HL-60 (cell line): ENCODE data around the gene RYR3.

Experiments
- CTCF ChIP-seq: IDR thresholded peaks from one replicate; pipeline ENCODE4 v1.5.1; 2011; ENCODE audit warnings: low read length, control low read depth, inconsistent platforms; ENCODE audit not compliant: insufficient read depth
- REST ChIP-seq: IDR thresholded peaks from 2 replicates; pipeline ENCODE4 v1.6.1; 2012; ENCODE audit warnings: low read depth; ENCODE audit not compliant: insufficient replicate concordance

GRCh38 chr15:33518421-33518820 is 207.7 kb downstream of the RYR3 start:
- TF ChIP-seq CTCF (no peak), REST (no peak)
